ENCODE measurements around the gene BAAT.

- TF ChIP-seq, protein P1, sequence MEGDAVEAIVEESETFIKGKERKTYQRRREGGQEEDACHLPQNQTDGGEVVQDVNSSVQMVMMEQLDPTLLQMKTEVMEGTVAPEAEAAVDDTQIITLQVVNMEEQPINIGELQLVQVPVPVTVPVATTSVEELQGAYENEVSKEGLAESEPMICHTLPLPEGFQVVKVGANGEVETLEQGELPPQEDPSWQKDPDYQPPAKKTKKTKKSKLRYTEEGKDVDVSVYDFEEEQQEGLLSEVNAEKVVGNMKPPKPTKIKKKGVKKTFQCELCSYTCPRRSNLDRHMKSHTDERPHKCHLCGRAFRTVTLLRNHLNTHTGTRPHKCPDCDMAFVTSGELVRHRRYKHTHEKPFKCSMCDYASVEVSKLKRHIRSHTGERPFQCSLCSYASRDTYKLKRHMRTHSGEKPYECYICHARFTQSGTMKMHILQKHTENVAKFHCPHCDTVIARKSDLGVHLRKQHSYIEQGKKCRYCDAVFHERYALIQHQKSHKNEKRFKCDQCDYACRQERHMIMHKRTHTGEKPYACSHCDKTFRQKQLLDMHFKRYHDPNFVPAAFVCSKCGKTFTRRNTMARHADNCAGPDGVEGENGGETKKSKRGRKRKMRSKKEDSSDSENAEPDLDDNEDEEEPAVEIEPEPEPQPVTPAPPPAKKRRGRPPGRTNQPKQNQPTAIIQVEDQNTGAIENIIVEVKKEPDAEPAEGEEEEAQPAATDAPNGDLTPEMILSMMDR (IDR thresholded peaks at IDR 0.05) = no peak
- TF ChIP-seq POLR2A (IDR thresholded peaks at IDR 0.05) = no peak
These were observed 48.4 kb upstream of the BAAT start for GRCh38 chr9:101433229-101433628.

Measured in esophagus squamous epithelium (tissue), 4 donors.